Cardiac atrium fibroblast (primary cell): Measurements from ENCODE around the gene ENPP3. TPM values are rescaled to one million over a fixed set of nuclear protein-coding genes. Genes with fewer than 3 reads are reported as not detected.

Experiments used
- total RNA-seq: library from RNA; depleted of rRNA; stranded (reverse); fragments of >200 nt; gene quantifications from 2 replicates; pipeline ENCODE4 v1.2.3, GENCODE V29; 2015

Gene ENPP3
- total RNA-seq, result 0.81 TPM in 1 of 2 replicates, not detected in the other

GRCh38 chr6:131636880-131637792, at the start of gene ENPP3:
Gene ENPP3, plus strand, starts transcription at chr6:131637302. Its CDS starts 83 bp downstream, at chr6:131637385.

GRCh38 chr6:131627724-131628682, 9.1 kb upstream of the ENPP3 start, which contains the start of gene MED23:
Gene MED23, minus strand, starts transcription at chr6:131628242. Its CDS starts 193 bp downstream, at chr6:131628049.

GRCh38 chr6:131710917-131711316, 73.8 kb downstream of the ENPP3 start, which contains the start of gene CTAGE9:
Gene CTAGE9, minus strand, starts transcription at chr6:131711017. Its CDS starts 0 bp downstream, at chr6:131711017.

Other genes with a start within 250 kb of the ENPP3 start
- not detected in 2 replicates for gene ARG1, start 64.1 kb upstream of the ENPP3 start, total RNA-seq
- 13.2 and 18.0 TPM in 2 replicates for gene MED23, start 9.1 kb upstream of the ENPP3 start, total RNA-seq
- gene OR2A4, start 64.1 kb downstream of the ENPP3 start, total RNA-seq, result not detected in 2 replicates
- gene CTAGE9, start 73.7 kb downstream of the ENPP3 start, total RNA-seq, result not detected in 2 replicates
- gene ENPP1, start 170.7 kb downstream of the ENPP3 start, total RNA-seq, result 0.81 and 1.6 TPM in 2 replicates